HG03469 (cell line): Measurements from ENCODE around the gene ARHGAP15.

Experiments
- ATAC-seq: cut with Tn5 transposase; IDR thresholded peaks from one replicate; pipeline ENCODE4 v1.9.1; 2021; ENCODE audit warnings: mild to moderate bottlenecking, moderate library complexity, moderate number of reproducible peaks; ENCODE audit not compliant: unreplicated experiment

Gene ARHGAP15

GRCh38 chr2:143334837-143335236 lies 205.6 kb downstream of the ARHGAP15 start:
- ATAC-seq, result no peak

- no peak for ATAC-seq
Measured at GRCh38 chr2:143336719-143337210, 207.5 kb downstream of the ARHGAP15 start.

GRCh38 chr2:143341478-143341877 lies 212.3 kb downstream of the ARHGAP15 start:
- ATAC-seq, result no peak

GRCh38 chr2:143344780-143345179 lies 215.6 kb downstream of the ARHGAP15 start:
- ATAC-seq, result no peak

- no peak for ATAC-seq
Measured at GRCh38 chr2:143345887-143346787, 216.9 kb downstream of the ARHGAP15 start.

- ATAC-seq, result no peak
Measured at GRCh38 chr2:143347271-143347695, 218.1 kb downstream of the ARHGAP15 start.

- no peak for ATAC-seq
Measured at GRCh38 chr2:143347901-143348414, 218.7 kb downstream of the ARHGAP15 start.

- ATAC-seq, result no peak
Measured at GRCh38 chr2:143354050-143354750, 225.0 kb downstream of the ARHGAP15 start.

- no peak for ATAC-seq
Measured at GRCh38 chr2:143355870-143356269, 226.7 kb downstream of the ARHGAP15 start.

- no peak for ATAC-seq
Measured at GRCh38 chr2:143356336-143356735, 227.1 kb downstream of the ARHGAP15 start.

- no peak for ATAC-seq
Measured at GRCh38 chr2:143356736-143357446, 227.7 kb downstream of the ARHGAP15 start.

- ATAC-seq, result no peak
Measured at GRCh38 chr2:143357966-143358365, 228.7 kb downstream of the ARHGAP15 start.

GRCh38 chr2:143361346-143361745 lies 232.1 kb downstream of the ARHGAP15 start:
- ATAC-seq, result no peak

GRCh38 chr2:143371616-143372015 lies 242.4 kb downstream of the ARHGAP15 start:
- no peak for ATAC-seq

- ATAC-seq, result no peak
Measured at GRCh38 chr2:143375384-143375880, 246.2 kb downstream of the ARHGAP15 start.

GRCh38 chr2:143378996-143379395 lies 249.8 kb downstream of the ARHGAP15 start:
- no peak for ATAC-seq

- no peak for ATAC-seq
Measured at GRCh38 chr2:143379955-143380354, 250.7 kb downstream of the ARHGAP15 start.

GRCh38 chr2:143382573-143382972 lies 253.4 kb downstream of the ARHGAP15 start:
- ATAC-seq, result no peak

- no peak for ATAC-seq
Measured at GRCh38 chr2:143383016-143383415, 253.8 kb downstream of the ARHGAP15 start.

GRCh38 chr2:143384111-143384510 lies 254.9 kb downstream of the ARHGAP15 start:
- no peak for ATAC-seq

- ATAC-seq, result no peak
Measured at GRCh38 chr2:143390171-143390570, 261.0 kb downstream of the ARHGAP15 start.
